Activated CD4-positive, alpha-beta memory T cell treated with anti-CD3 and anti-CD28 coated beads for 36 hours (primary cell): ENCODE data around the gene NBPF6. TPM values are rescaled to one million over a fixed set of nuclear protein-coding genes. Genes with fewer than 3 reads are reported as not detected.
"Not testable (repeated sequence)": the region's sequence is repeated elsewhere in the genome, so short reads cannot be mapped to it uniquely, and the experiment has no call there.

ENCODE experiments used
- CTCF ChIA-PET: fragments of 350-600 bp; sonication (Branson Sonifier 250); formaldehyde crosslinking; loops from one replicate; lab custom pipeline; 2021; ENCODE audit warnings: antibody characterized with exemption, inconsistent platforms; lab: Charles Lee
- POLR2A ChIA-PET: fragments of 350-600 bp; sonication (Branson Sonifier 250); formaldehyde crosslinking; loops from one replicate; lab custom pipeline; 2021; ENCODE audit warnings: antibody characterized with exemption; lab: Charles Lee
- DNase-seq: peaks from one replicate; pipeline ENCODE4 v3.0.0-alpha.2; 2020
- H3K27ac Mint-ChIP-seq: one replicate; pipeline ENCODE4 v1.8.0; 2021; ENCODE audit warnings: mixed read lengths
- H3K27me3 Mint-ChIP-seq: one replicate; pipeline ENCODE4 v1.8.0; 2021; ENCODE audit warnings: mixed read lengths
- H3K36me3 Mint-ChIP-seq: one replicate; pipeline ENCODE4 v1.8.0; 2021; ENCODE audit warnings: mixed read lengths
- H3K4me1 Mint-ChIP-seq: one replicate; pipeline ENCODE4 v1.8.0; 2021; ENCODE audit warnings: low read depth, mixed read lengths
- H3K4me3 Mint-ChIP-seq: one replicate; pipeline ENCODE4 v1.8.0; 2021; ENCODE audit warnings: mild to moderate bottlenecking, mixed read lengths
- H3K9me3 Mint-ChIP-seq: one replicate; pipeline ENCODE4 v1.8.0; 2021; ENCODE audit warnings: mixed read lengths
- intact Hi-C: fragments of 100-400 bp; cut with micrococcal nuclease; formaldehyde crosslinking; loops from one replicate; pipeline ENCODE4 v1.15.1; 2023
- total RNA-seq, 2 experiments: library from RNA; stranded (reverse); gene quantifications; one replicate each; pipeline ENCODE4 v1.2.3, GENCODE V29; 2021

Gene NBPF6
- total RNA-seq, 2 experiments from 2014 or later = 0.12 TPM; not detected in 1

DNA sequence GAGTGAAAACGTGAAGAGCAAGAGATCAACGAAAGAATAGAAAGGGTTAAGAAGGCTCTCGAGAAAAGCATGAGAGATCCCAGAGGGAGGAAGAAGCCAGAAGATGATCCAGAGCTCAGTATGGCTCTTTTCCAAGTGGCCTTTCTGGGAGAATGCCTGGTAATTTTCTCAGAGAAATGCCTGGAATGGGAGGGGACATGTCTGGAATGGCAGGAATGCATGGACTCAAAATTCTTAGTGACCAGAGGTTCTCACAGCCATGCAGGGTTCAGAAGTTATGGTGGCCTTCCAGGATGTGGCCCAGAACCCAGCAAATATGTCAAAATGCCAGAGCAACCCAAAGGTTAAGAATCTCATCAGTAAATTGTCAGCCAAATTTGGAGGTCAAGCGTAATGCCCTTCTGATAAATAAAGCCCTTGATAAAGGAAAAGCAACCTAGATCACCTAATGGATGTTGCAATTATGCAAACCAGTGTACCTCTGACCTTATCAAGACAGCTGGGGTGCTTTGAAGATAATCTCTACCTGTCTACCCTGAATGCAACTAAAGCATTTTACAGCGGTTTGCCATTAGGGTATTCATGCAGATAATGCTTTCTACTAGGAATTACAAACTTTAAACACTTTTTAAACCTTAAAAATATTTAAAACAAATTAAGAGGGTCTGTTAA is 53.1 kb downstream of the NBPF6 start:
- POLR2A ChIA-PET = no interaction called here
- H3K4me3 Mint-ChIP-seq = no peak overlapping the region
- H3K9me3 Mint-ChIP-seq = no peaks in the 10 kb centered on the region
- H3K27me3 Mint-ChIP-seq = peaks cover 22% of the 10 kb centered on the region
- no peaks in the 10 kb centered on the region for H3K36me3 Mint-ChIP-seq
- peaks cover 1% of the 10 kb centered on the region for H3K4me1 Mint-ChIP-seq
- H3K27ac Mint-ChIP-seq = no peak overlapping the region
- CTCF ChIA-PET = interaction anchor here (0.9 to 2.4 kb wide), 2 partner anchors 9 to 142 kb away, joined by 3 to 8 read pairs; no protein-coding TSS in a partner anchor
- intact Hi-C loops = loop anchor here (5.0 kb wide), 2 partner anchors 189 to 301 kb away; partner anchors contain the start of genes PRPF38B and SLC25A24
- no peak for DNase-seq

DNA sequence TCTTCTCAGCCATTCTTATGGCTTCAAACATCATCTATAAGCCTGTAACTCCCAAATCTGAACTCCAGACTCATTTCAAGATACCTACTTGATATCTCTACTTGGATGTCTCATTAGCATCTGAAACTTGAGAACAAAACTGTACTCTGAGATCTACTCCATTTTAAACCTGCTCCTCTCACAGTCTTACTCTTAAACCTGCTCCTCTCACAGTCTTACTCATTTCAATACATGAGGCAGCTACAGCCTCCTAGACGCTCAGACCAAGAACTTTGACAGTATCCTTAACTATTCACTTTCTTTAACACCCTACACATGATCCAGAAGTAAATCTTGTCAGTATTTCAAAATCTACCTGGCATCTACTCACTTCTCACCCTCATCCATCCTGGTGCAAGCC is 54.3 kb downstream of the NBPF6 start:
- POLR2A ChIA-PET = interaction anchor here (1.0 kb wide), 1 partner anchor 55 kb away, joined by 3 read pairs; the partner anchor contains the start of gene EEIG2
- CTCF ChIA-PET = interaction anchor here (0.6 to 9.3 kb wide), 3 partner anchors 57 to 177 kb away, joined by 3 to 172 read pairs (median 18); partner anchors contain the start of gene EEIG2
- H3K36me3 Mint-ChIP-seq = no peaks in the 10 kb centered on the region
- no peaks in the 10 kb centered on the region for H3K9me3 Mint-ChIP-seq
- no peak overlapping the region for H3K4me3 Mint-ChIP-seq
- intact Hi-C loops = loop anchor here (1.0 to 5.0 kb wide), 6 partner anchors 47 to 302 kb away; partner anchors contain the start of genes PRPF38B and SLC25A24
- no peak overlapping the region for H3K27ac Mint-ChIP-seq
- peaks cover 1% of the 10 kb centered on the region for H3K4me1 Mint-ChIP-seq
- peaks cover 28% of the 10 kb centered on the region for H3K27me3 Mint-ChIP-seq
- no peak for DNase-seq

DNA sequence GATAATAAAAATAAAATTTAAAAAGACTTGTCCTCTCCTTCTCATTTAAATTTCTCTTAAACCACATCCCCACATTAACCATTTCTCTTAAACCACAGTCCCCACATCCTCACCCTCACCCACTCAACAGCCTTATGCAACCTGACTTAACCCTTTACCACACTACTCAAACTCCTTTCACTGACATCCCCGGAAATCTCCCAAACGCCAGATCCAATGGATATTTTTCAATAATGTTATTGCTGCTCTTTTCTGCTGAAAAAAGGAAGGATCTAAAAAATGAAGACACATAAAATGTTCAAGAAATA is 55.6 kb downstream of the NBPF6 start:
- CTCF ChIA-PET = interaction anchor here (2.4 to 9.3 kb wide), 2 partner anchors 55 to 138 kb away, joined by 18 to 172 read pairs; partner anchors contain the start of gene EEIG2
- peaks cover 1% of the 10 kb centered on the region for H3K4me1 Mint-ChIP-seq

DNA sequence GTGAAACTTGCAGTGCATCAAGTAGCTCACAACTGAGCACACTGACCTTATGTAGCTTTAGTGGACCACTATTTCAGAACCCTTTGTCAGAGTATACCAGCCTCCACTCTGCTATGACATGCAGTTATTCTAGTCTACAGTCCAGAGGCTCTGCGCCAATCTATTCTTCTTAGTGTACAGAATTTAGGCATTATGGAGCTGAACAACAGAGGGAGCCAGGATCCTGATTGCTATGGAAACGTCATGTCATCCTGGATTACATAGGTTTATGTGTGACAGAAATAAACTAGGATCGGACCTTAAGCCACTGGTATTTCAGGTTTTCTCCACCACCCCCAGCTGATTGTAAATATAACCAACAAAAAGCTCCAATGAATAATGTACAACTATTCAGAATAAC is 61.6 kb downstream of the NBPF6 start:
- Mint-ChIP-seq H3K4me3 (no peak overlapping the region), H3K27me3 (peaks cover 11% of the 10 kb centered on the region), H3K4me1 (no peaks in the 10 kb centered on the region), H3K27ac (no peak overlapping the region), H3K36me3 (no peaks in the 10 kb centered on the region), H3K9me3 (no peaks in the 10 kb centered on the region)
- POLR2A ChIA-PET = no interaction called here
- DNase-seq = no peak
- intact Hi-C loops = loop anchor here (1.0 to 10.0 kb wide), 4 partner anchors 50 to 383 kb away; no protein-coding TSS in a partner anchor
- CTCF ChIA-PET = interaction anchor here (0.7 to 9.3 kb wide), 14 partner anchors 10 to 149 kb away, joined by 3 to 172 read pairs (median 6); partner anchors contain the start of genes EEIG2 and HENMT1

More for the DNA sequence above, 55.6 kb downstream of the NBPF6 start:
- POLR2A ChIA-PET = interaction anchor here (1.5 kb wide), 1 partner anchor 56 kb away, joined by 3 read pairs; no protein-coding TSS in a partner anchor
- no peaks in the 10 kb centered on the region for H3K9me3 Mint-ChIP-seq
- intact Hi-C loops = loop anchor here (1.0 to 2.0 kb wide), 3 partner anchors 54 to 199 kb away; no protein-coding TSS in a partner anchor
- no peak overlapping the region for H3K4me3 Mint-ChIP-seq
- peaks cover 25% of the 10 kb centered on the region for H3K27me3 Mint-ChIP-seq
- H3K36me3 Mint-ChIP-seq = no peaks in the 10 kb centered on the region
- DNase-seq = peak; percentile 13
- no peak overlapping the region for H3K27ac Mint-ChIP-seq

DNA sequence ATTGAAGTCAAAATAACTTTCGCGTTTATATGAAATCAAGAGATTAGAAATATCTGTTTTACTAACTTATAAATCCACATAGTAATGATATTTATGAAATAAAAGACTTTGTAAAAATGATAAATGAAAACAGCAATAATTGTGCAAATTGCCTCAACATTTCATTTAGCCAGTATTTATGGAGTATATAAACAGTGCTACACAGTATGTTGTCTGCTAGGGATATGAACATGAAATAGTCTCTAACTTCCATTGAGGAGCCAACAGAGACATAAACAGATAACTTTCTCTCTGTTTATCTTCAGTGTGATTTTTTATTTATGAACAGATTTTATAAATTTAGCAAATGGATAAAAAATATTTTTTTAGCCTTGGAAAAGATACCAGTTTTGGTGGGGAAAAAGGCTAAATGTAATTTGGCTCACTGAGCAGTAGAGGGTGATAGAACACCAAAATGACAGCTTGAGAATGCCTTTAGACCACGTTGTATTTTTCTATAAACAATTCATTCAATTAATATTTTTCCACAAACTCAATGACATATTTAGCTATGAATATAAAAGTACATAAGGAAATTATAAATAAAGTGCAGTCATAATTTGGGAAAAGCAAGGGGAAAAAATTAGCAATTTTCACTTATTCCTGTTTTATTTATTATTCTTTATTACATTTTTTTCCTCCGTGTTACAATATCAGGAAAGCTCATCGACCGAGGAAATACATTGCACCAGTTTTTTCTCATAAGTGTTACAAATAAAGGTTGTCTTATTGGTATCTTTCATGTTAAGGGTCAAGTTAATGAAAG is 62.3 kb downstream of the NBPF6 start:
- peaks cover 11% of the 10 kb centered on the region for H3K27me3 Mint-ChIP-seq
- no peak for DNase-seq
- intact Hi-C loops = loop anchor here (1.0 to 10.0 kb wide), 4 partner anchors 49 to 382 kb away; no protein-coding TSS in a partner anchor
- no peak overlapping the region for H3K4me3 Mint-ChIP-seq
- CTCF ChIA-PET = interaction anchor here (0.6 to 9.3 kb wide), 19 partner anchors 10 to 316 kb away, joined by 3 to 172 read pairs (median 5); partner anchors contain the start of genes EEIG2 and PRPF38B
- H3K9me3 Mint-ChIP-seq = no peaks in the 10 kb centered on the region
- H3K27ac Mint-ChIP-seq = no peak overlapping the region
- H3K36me3 Mint-ChIP-seq = no peaks in the 10 kb centered on the region
- no peaks in the 10 kb centered on the region for H3K4me1 Mint-ChIP-seq
- POLR2A ChIA-PET = interaction anchor here (1.1 kb wide), 1 partner anchor 48 kb away, joined by 3 read pairs; the partner anchor contains the start of gene EEIG2

DNA sequence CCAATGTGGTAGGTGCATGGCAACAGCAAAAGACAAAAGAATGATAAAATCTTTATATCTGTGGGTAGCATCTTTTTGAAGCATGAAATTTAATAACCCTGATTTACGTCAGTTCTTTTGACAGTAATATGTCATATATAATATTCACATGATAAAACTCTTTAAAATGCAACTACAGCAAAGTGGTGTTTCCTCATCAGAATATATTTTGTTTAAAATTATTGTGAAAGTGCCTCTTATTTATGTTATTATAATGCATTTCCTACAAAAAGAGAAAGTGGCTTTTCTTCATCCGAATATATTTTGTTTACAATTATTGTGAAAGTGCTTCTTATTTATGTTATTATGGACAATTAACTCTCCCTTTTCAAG is 62.9 kb downstream of the NBPF6 start:
- ChIA-PET CTCF (interaction anchor here (0.6 to 9.3 kb wide), 17 partner anchors 9 to 315 kb away, joined by 3 to 172 read pairs (median 5); partner anchors contain the start of genes EEIG2 and PRPF38B), POLR2A (interaction anchor here (1.1 kb wide), 1 partner anchor 47 kb away, joined by 3 read pairs; the partner anchor contains the start of gene EEIG2)
- DNase-seq = no peak
- Mint-ChIP-seq H3K9me3 (no peaks in the 10 kb centered on the region), H3K27ac (no peak overlapping the region), H3K4me3 (no peak overlapping the region), H3K36me3 (no peaks in the 10 kb centered on the region), H3K27me3 (peaks cover 9% of the 10 kb centered on the region), H3K4me1 (no peaks in the 10 kb centered on the region)
- intact Hi-C loops = loop anchor here (10.0 kb wide), 1 partner anchor 382 kb away; no protein-coding TSS in a partner anchor

DNA sequence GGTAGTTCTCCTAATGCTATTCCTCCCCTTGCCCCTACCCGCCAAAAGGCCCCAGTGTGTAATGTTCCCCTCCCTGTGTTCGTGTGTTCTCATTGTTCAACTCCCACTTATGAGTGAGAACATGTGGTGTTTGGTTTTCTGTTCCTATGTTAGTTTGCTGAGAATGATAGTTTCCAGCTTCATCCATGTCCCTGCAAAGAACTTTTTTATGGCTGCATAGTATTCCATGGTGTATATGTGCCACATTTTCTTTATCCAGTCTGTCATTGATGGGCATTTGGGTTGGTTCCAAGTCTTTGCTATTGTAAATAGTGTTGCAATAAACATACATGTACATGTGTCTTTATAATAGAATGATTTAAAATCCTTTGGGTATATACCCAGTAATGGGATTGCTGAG is 63.8 kb downstream of the NBPF6 start:
- H3K27me3 Mint-ChIP-seq, H3K9me3 Mint-ChIP-seq, H3K27ac Mint-ChIP-seq, POLR2A ChIA-PET, H3K4me1 Mint-ChIP-seq, DNase-seq, H3K36me3 Mint-ChIP-seq, H3K4me3 Mint-ChIP-seq: not testable (repeated sequence)
- CTCF ChIA-PET = interaction anchor here (1.1 kb wide), 1 partner anchor 129 kb away, joined by 3 read pairs; no protein-coding TSS in a partner anchor
- intact Hi-C loops = loop anchor here (10.0 kb wide), 1 partner anchor 381 kb away; no protein-coding TSS in a partner anchor

DNA sequence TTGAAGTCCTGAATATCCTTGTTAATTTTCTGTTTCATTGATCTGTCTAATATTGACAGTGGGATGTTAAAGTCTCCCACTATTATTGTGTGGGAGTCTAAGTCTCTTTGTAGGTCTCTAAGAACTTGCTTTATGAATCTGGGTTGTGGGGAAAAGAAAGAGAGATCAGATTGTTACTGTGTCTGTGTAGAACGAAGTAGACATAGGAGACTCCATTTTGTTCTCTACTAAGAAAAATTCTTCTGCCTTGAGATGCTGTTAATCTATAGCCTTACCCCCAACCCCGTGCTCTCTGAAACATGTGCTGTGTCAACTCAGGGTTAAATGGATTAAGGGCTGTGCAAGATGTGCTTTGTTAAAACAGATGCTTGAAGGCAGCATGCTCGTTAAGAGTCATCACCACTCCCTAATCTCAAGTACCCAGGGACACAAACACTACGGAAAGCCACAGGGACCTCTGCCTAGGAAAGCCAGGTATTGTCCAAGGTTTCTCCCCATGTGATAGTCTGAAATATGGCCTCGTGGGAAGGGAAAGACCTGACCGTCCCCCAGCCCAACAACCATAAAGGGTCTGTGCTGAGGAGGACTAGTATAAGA is 67.3 kb downstream of the NBPF6 start:
- CTCF ChIA-PET = interaction anchor here (3.1 kb wide), 1 partner anchor 43 kb away, joined by 18 read pairs; the partner anchor contains the start of gene EEIG2
- not testable (repeated sequence) for H3K27ac Mint-ChIP-seq
- intact Hi-C loops = loop anchor here (10.0 kb wide), 1 partner anchor 377 kb away; no protein-coding TSS in a partner anchor

More for the DNA sequence above, 67.3 kb downstream of the NBPF6 start:
- H3K4me1 Mint-ChIP-seq, H3K36me3 Mint-ChIP-seq, H3K4me3 Mint-ChIP-seq, POLR2A ChIA-PET, H3K27me3 Mint-ChIP-seq, H3K9me3 Mint-ChIP-seq, DNase-seq: not testable (repeated sequence)

Other genes starting within 250 kb of the NBPF6 start
- 10 to 100 TPM; 18.1 to 19.4 TPM for gene SLC25A24, start 250.0 kb upstream of the NBPF6 start, total RNA-seq
- not detected for gene NBPF4, start 206.3 kb upstream of the NBPF6 start, total RNA-seq
- gene EEIG2, start 109.8 kb downstream of the NBPF6 start, total RNA-seq = 1 to 10 TPM; 8.4 to 8.7 TPM
- 10 to 100 TPM; 25.6 to 25.8 TPM for gene HENMT1, start 210.8 kb downstream of the NBPF6 start, total RNA-seq
- gene PRPF38B, start 242.0 kb downstream of the NBPF6 start, total RNA-seq = 10 to 100 TPM; 57.0 to 63.5 TPM